Measurements from ENCODE around the gene ENOX1.
"Not testable (repeated sequence)": the region's sequence is repeated elsewhere in the genome, so short reads cannot be mapped to it uniquely, and the experiment has no call there.

Gene ENOX1

GRCh38 chr13:43168434-43168833 is 618.3 kb downstream of the ENOX1 start:
- not testable (repeated sequence) for DNase-seq

- no peak for DNase-seq
Observed at GRCh38 chr13:43167731-43168130, 619.0 kb downstream of the ENOX1 start.

GRCh38 chr13:43166644-43167457 is 619.9 kb downstream of the ENOX1 start:
- DNase-seq = no peak

All from activated CD4-positive, alpha-beta T cell treated with anti-CD3 and anti-CD28 coated beads, Interleukin-2, amount 50 U/mL, for 1 hour (primary cell).